Dendritic cell treated with granulocyte-macrophage colony-stimulating factor and Interleukin-4, amounts not matched to agents 40 ng/mL and 50 ng/mL, for 4 days (primary cell): ENCODE results near the gene NFIB.

Experiments
- H3K27ac Mint-ChIP-seq: one replicate; pipeline ENCODE4 v1.8.0; 2022; ENCODE audit warnings: mild to moderate bottlenecking, mixed read lengths
- H3K27me3 Mint-ChIP-seq: one replicate; pipeline ENCODE4 v1.8.0; 2022; ENCODE audit warnings: mild to moderate bottlenecking, mixed read lengths
- H3K36me3 Mint-ChIP-seq: one replicate; pipeline ENCODE4 v1.8.0; 2022; ENCODE audit warnings: low read depth, mixed read lengths
- H3K4me1 Mint-ChIP-seq: one replicate; pipeline ENCODE4 v1.8.0; 2022; ENCODE audit warnings: low read depth, mixed read lengths
- H3K4me3 Mint-ChIP-seq: one replicate; pipeline ENCODE4 v1.8.0; 2022; ENCODE audit warnings: mild to moderate bottlenecking, moderate library complexity, mixed read lengths
- H3K9me3 Mint-ChIP-seq: one replicate; pipeline ENCODE4 v1.8.0; 2022; ENCODE audit warnings: mixed read lengths
- intact Hi-C: fragments of 100-400 bp; cut with micrococcal nuclease; formaldehyde crosslinking; loops from one replicate; pipeline ENCODE4 v1.15.0; 2022

Gene NFIB

DNA sequence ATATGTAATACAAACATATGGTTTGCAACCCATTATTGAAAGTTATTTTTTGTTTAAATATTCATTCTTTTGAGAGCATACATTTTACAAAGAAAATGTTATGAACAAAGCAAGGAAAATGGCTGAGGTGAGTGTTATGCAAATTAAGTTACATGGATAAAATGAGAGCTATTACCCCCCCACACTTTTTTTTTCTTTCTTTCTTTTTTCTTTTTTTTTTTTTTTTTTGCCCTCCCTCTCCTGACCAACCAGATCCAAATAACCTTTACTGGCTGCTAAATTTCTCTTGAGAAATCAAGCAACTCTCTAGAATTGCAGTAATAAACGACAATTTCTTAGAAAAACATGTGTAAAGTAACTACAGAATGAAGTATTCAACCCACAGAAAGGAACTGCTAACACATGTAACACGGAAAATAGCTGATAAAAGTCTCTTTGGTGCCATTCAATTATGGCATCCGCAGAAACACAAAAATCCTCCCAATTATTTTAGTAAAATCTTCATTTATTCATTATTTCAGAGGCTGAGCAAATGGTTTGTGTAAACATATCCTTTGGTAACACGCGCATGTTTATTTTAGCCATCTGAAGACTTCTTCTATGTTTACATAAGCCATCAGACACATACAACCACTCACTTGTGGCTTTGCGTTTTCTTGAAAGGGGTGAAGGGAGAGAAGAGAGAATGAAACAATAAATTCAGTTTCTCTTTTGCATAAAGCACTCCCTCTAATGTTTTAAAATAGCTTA, 216.1 kb downstream of the NFIB start:
- no peaks in the 10 kb centered on the region for H3K27me3 Mint-ChIP-seq
- no peaks in the 10 kb centered on the region for H3K4me1 Mint-ChIP-seq
- intact Hi-C loops: no loop called here
- no peaks in the 10 kb centered on the region for H3K9me3 Mint-ChIP-seq
- H3K27ac Mint-ChIP-seq: no peak overlapping the region
- H3K36me3 Mint-ChIP-seq: no peaks in the 10 kb centered on the region
- no peak overlapping the region for H3K4me3 Mint-ChIP-seq

GRCh38 chr9:14097215-14097614, 216.7 kb downstream of the NFIB start:
- Mint-ChIP-seq H3K27ac (no peak overlapping the region), H3K27me3 (no peaks in the 10 kb centered on the region), H3K9me3 (no peaks in the 10 kb centered on the region), H3K4me3 (no peak overlapping the region), H3K4me1 (no peaks in the 10 kb centered on the region), H3K36me3 (no peaks in the 10 kb centered on the region)
- intact Hi-C loops: no loop called here

- Mint-ChIP-seq H3K36me3 (no peaks in the 10 kb centered on the region), H3K4me1 (no peaks in the 10 kb centered on the region), H3K9me3 (no peaks in the 10 kb centered on the region), H3K4me3 (no peak overlapping the region), H3K27me3 (no peaks in the 10 kb centered on the region), H3K27ac (no peak overlapping the region)
- intact Hi-C loops: no loop called here
Observed at GRCh38 chr9:14096258-14096922, 217.6 kb downstream of the NFIB start.

DNA sequence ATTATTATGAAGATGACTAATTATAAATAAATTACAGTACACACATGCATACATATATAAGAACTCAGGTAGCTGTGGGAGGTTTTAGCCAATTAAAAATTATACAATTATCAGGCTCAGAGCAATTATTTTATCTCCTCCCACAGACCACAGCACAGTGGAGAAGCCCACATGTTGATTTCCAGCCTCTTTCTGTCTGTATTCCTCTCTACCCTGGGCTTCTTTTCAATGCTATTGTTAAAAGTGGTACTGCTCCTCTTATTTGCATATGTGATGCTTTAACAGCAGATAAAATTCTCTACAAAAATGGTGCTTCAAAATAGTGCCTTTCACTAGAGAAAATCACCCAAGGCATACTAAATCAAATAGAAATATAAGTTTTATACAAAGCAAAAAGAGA, 218.7 kb downstream of the NFIB start:
- intact Hi-C loops: no loop called here
- Mint-ChIP-seq H3K27ac (no peak overlapping the region), H3K27me3 (no peaks in the 10 kb centered on the region), H3K36me3 (no peaks in the 10 kb centered on the region), H3K4me1 (no peaks in the 10 kb centered on the region), H3K9me3 (no peaks in the 10 kb centered on the region), H3K4me3 (no peak overlapping the region)

- Mint-ChIP-seq H3K4me1 (no peaks in the 10 kb centered on the region), H3K27ac (no peak overlapping the region), H3K9me3 (no peaks in the 10 kb centered on the region), H3K36me3 (no peaks in the 10 kb centered on the region), H3K4me3 (no peak overlapping the region), H3K27me3 (no peaks in the 10 kb centered on the region)
- intact Hi-C loops: no loop called here
Observed at GRCh38 chr9:14094491-14094890, 219.4 kb downstream of the NFIB start.

DNA sequence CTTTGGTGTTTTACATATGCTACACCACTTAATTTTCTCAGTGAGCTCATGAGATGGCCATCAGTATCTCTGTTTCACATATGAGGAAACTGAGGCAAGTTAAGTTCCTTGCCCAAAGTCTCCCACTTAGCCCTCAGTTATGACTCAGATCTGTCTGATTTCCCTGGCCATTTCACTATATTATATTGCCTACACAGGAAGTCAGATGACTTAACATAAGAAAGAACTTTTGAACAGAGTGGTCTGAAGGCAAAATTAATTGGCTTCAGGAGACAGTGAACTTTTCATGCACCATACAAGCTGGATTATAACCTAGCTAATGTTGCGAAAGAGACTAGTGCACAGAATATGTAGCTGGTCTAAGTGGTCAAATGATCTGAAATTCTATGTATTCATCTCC, 221.6 kb downstream of the NFIB start:
- intact Hi-C loops: no loop called here

GRCh38 chr9:14089051-14089803, 224.7 kb downstream of the NFIB start:
- Mint-ChIP-seq H3K4me3 (no peak overlapping the region), H3K4me1 (no peaks in the 10 kb centered on the region), H3K27ac (no peak overlapping the region), H3K27me3 (no peaks in the 10 kb centered on the region), H3K36me3 (no peaks in the 10 kb centered on the region), H3K9me3 (no peaks in the 10 kb centered on the region)
- intact Hi-C loops: no loop called here

More for the DNA sequence above, 221.6 kb downstream of the NFIB start:
- H3K4me1 Mint-ChIP-seq: no peaks in the 10 kb centered on the region
- no peaks in the 10 kb centered on the region for H3K9me3 Mint-ChIP-seq
- no peak overlapping the region for H3K4me3 Mint-ChIP-seq
- no peaks in the 10 kb centered on the region for H3K27me3 Mint-ChIP-seq
- H3K36me3 Mint-ChIP-seq: no peaks in the 10 kb centered on the region
- no peak overlapping the region for H3K27ac Mint-ChIP-seq

- H3K27me3 Mint-ChIP-seq: no peaks in the 10 kb centered on the region
- no peak overlapping the region for H3K4me3 Mint-ChIP-seq
- no peaks in the 10 kb centered on the region for H3K9me3 Mint-ChIP-seq
- no peaks in the 10 kb centered on the region for H3K36me3 Mint-ChIP-seq
- intact Hi-C loops: no loop called here
- H3K4me1 Mint-ChIP-seq: no peaks in the 10 kb centered on the region
- H3K27ac Mint-ChIP-seq: no peak overlapping the region
Observed at GRCh38 chr9:14087576-14087975, 226.4 kb downstream of the NFIB start.

DNA sequence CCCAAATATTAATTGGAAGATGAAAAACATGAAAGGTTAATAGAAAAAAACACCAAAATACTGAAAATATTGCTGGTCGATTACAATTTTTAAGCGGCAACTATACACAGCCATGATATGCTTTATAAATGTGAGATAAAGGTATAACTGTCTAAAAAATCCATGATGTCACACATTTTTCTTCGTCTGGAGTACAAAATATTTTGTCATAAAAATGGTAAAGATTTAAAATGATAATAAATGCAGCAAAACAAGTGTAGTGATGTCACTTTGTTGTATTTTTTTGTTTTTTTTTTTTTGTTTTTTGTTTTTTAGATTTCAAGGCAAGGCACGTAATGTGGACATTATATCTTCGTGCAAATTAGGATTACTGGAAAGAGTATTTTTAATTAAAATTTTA, 227.4 kb downstream of the NFIB start:
- H3K4me1 Mint-ChIP-seq: no peaks in the 10 kb centered on the region
- intact Hi-C loops: no loop called here
- no peaks in the 10 kb centered on the region for H3K27me3 Mint-ChIP-seq
- no peaks in the 10 kb centered on the region for H3K36me3 Mint-ChIP-seq
- H3K4me3 Mint-ChIP-seq: no peak overlapping the region
- H3K9me3 Mint-ChIP-seq: no peaks in the 10 kb centered on the region
- no peak overlapping the region for H3K27ac Mint-ChIP-seq

DNA sequence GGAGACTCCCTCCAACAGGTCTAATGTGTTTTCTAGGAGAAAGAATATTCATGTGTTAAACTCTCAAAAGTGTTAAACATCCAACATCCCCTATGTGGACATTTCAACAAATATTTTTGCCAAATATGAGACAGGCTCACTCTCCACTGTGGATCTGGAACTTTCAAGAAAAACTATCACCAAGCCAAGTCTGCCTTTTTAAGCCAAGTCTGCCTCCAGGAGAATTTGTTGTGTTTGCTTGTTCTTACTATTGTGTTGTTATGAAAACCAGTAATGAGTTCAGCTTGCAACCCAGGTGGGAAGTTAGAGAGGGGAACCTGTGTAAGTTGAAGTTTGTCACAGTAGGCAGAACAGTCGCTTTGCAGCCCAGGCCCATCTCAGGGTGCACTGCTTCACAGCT, 228.1 kb downstream of the NFIB start:
- H3K4me3 Mint-ChIP-seq: no peak overlapping the region

GRCh38 chr9:14084867-14085266, 229.1 kb downstream of the NFIB start:
- H3K9me3 Mint-ChIP-seq: no peaks in the 10 kb centered on the region
- no peaks in the 10 kb centered on the region for H3K27me3 Mint-ChIP-seq
- no peak overlapping the region for H3K4me3 Mint-ChIP-seq
- no peaks in the 10 kb centered on the region for H3K4me1 Mint-ChIP-seq
- H3K27ac Mint-ChIP-seq: no peak overlapping the region
- H3K36me3 Mint-ChIP-seq: no peaks in the 10 kb centered on the region
- intact Hi-C loops: no loop called here

More for the DNA sequence above, 228.1 kb downstream of the NFIB start:
- Mint-ChIP-seq H3K27me3 (no peaks in the 10 kb centered on the region), H3K27ac (no peak overlapping the region), H3K4me1 (no peaks in the 10 kb centered on the region), H3K9me3 (no peaks in the 10 kb centered on the region), H3K36me3 (no peaks in the 10 kb centered on the region)
- intact Hi-C loops: no loop called here

GRCh38 chr9:14083366-14083765, 230.6 kb downstream of the NFIB start:
- H3K9me3 Mint-ChIP-seq: no peaks in the 10 kb centered on the region
- H3K27me3 Mint-ChIP-seq: no peaks in the 10 kb centered on the region
- intact Hi-C loops: no loop called here
- H3K4me1 Mint-ChIP-seq: no peaks in the 10 kb centered on the region
- H3K27ac Mint-ChIP-seq: no peak overlapping the region
- no peak overlapping the region for H3K4me3 Mint-ChIP-seq
- H3K36me3 Mint-ChIP-seq: no peaks in the 10 kb centered on the region

GRCh38 chr9:14082732-14083131, 231.2 kb downstream of the NFIB start:
- intact Hi-C loops: no loop called here
- H3K9me3 Mint-ChIP-seq: no peaks in the 10 kb centered on the region
- H3K36me3 Mint-ChIP-seq: no peaks in the 10 kb centered on the region
- H3K4me3 Mint-ChIP-seq: no peak overlapping the region
- no peaks in the 10 kb centered on the region for H3K27me3 Mint-ChIP-seq
- H3K4me1 Mint-ChIP-seq: no peaks in the 10 kb centered on the region
- H3K27ac Mint-ChIP-seq: no peak overlapping the region

GRCh38 chr9:14081745-14082144, 232.2 kb downstream of the NFIB start:
- Mint-ChIP-seq H3K9me3 (no peaks in the 10 kb centered on the region), H3K27ac (no peak overlapping the region), H3K4me3 (no peak overlapping the region), H3K36me3 (no peaks in the 10 kb centered on the region), H3K27me3 (no peaks in the 10 kb centered on the region), H3K4me1 (no peaks in the 10 kb centered on the region)
- intact Hi-C loops: no loop called here
